ACC112 (cell line): Measurements from ENCODE around the gene CCL13.
A peak's percentile ranks its signal among the peaks of the same experiment; 100 is the strongest.

Source experiments
- H2AFZ ChIP-seq: fragments of 200-600 bp; sonication (generic); one replicate; pipeline ENCODE4 v1.6.0; 2017; ENCODE audit warnings: antibody characterized with exemption, low read length; ENCODE audit not compliant: unreplicated experiment
- H3K27ac ChIP-seq: fragments of 200-600 bp; sonication (generic); 2 replicates; pipeline ENCODE4 v1.5.1; 2014; ENCODE audit warnings: low read depth, mild to moderate bottlenecking, antibody characterized with exemption, low read length, moderate library complexity
- H3K27me3 ChIP-seq: fragments of 200-600 bp; sonication (generic); 2 replicates; pipeline ENCODE4 v1.6.1; 2014; ENCODE audit warnings: mild to moderate bottlenecking, antibody characterized with exemption, low read length, moderate library complexity, mixed read lengths; ENCODE audit not compliant: insufficient read depth
- H3K36me3 ChIP-seq: fragments of 200-600 bp; sonication (generic); 2 replicates; pipeline ENCODE4 v1.6.1; 2016; ENCODE audit warnings: mild to moderate bottlenecking, antibody characterized with exemption, low read length, moderate library complexity, mixed read lengths; ENCODE audit not compliant: insufficient read depth
- H3K4me1 ChIP-seq: fragments of 200-600 bp; sonication (generic); one replicate; pipeline ENCODE4 v1.6.1; 2016; ENCODE audit warnings: low read length, mixed read lengths; ENCODE audit not compliant: insufficient read depth, unreplicated experiment, control insufficient read depth
- H3K4me3 ChIP-seq: fragments of 200-600 bp; sonication (generic); 2 replicates; pipeline ENCODE4 v1.5.1; 2014; ENCODE audit warnings: mild to moderate bottlenecking, low read depth, low read length
- H3K79me2 ChIP-seq: fragments of 200-600 bp; sonication (generic); one replicate; pipeline ENCODE4 v1.6.0; 2016; ENCODE audit warnings: low read length; ENCODE audit not compliant: control insufficient read depth, unreplicated experiment, insufficient read depth

Gene CCL13

DNA sequence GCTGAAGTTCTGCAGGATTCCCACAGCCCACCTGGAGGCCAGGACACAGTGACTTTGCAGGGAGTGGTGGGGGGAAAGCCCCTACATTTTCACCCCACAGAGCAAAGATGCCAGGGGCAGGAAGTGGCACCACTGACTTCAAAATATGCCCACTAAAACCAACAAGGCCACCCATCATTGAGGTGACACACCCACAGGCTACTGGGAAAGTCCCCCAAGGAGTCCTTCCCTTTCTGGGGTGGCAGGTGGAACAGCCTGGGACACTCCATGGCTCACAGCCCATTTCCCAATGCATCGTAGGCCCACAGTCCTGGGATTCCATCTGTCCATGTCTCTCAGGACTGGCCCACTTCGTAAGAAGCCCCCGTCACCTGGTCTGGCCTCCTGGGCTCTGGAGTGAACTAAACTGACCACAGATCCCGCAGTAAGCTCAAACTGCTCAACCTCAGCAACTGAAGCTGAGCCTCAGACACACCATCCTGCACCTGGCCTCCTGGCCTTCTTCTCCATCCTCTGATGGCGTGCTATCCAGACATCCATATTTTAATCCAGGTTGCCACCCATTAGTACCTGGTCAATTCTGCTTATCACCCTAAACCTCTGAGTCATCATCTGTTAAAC lies 14.2 kb downstream of the CCL13 start:
- H3K79me2 ChIP-seq: no peaks in the 10 kb centered on the region
- no peak overlapping the region for H2AFZ ChIP-seq
- H3K36me3 ChIP-seq: no peaks in the 10 kb centered on the region
- no peak overlapping the region for H3K27ac ChIP-seq
- H3K4me3 ChIP-seq: no peak overlapping the region
- no peaks in the 10 kb centered on the region for H3K4me1 ChIP-seq
- H3K27me3 ChIP-seq: peaks cover 24% of the 10 kb centered on the region

GRCh38 chr17:34370997-34371395 lies 14.7 kb downstream of the CCL13 start:
- no peak overlapping the region for H3K27ac ChIP-seq
- no peaks in the 10 kb centered on the region for H3K36me3 ChIP-seq
- peaks cover 21% of the 10 kb centered on the region for H3K27me3 ChIP-seq
- no peaks in the 10 kb centered on the region for H3K79me2 ChIP-seq
- no peak overlapping the region for H3K4me3 ChIP-seq
- H2AFZ ChIP-seq: no peak overlapping the region
- no peaks in the 10 kb centered on the region for H3K4me1 ChIP-seq

- Histone ChIP-seq H3K79me2 (no peaks in the 10 kb centered on the region), H3K27me3 (peaks cover 16% of the 10 kb centered on the region), H3K4me3 (no peak overlapping the region), H2AFZ (no peak overlapping the region), H3K27ac (no peak overlapping the region), H3K36me3 (no peaks in the 10 kb centered on the region), H3K4me1 (no peaks in the 10 kb centered on the region)
Observed at GRCh38 chr17:34371405-34372100, 15.3 kb downstream of the CCL13 start.

- peaks cover 6% of the 10 kb centered on the region for H3K4me1 ChIP-seq
- no peak overlapping the region for H3K27ac ChIP-seq
- no peaks in the 10 kb centered on the region; the same call in 1 of the 2 replicates for H3K27me3 ChIP-seq
Observed at GRCh38 chr17:34374457-34374856, 18.2 kb downstream of the CCL13 start.

GRCh38 chr17:34375426-34375997 lies 19.2 kb downstream of the CCL13 start:
- Histone ChIP-seq H3K27ac (no peak overlapping the region), H3K4me3 (no peak overlapping the region), H3K27me3 (no peaks in the 10 kb centered on the region), H2AFZ (no peak overlapping the region), H3K36me3 (no peaks in the 10 kb centered on the region), H3K4me1 (peaks cover 6% of the 10 kb centered on the region), H3K79me2 (no peaks in the 10 kb centered on the region)

More at GRCh38 chr17:34374457-34374856, 18.2 kb downstream of the CCL13 start:
- no peaks in the 10 kb centered on the region for H3K79me2 ChIP-seq
- H3K4me3 ChIP-seq: no peak overlapping the region
- H3K36me3 ChIP-seq: no peaks in the 10 kb centered on the region
- no peak overlapping the region for H2AFZ ChIP-seq

- no peak overlapping the region for H3K27ac ChIP-seq
Observed at GRCh38 chr17:34377078-34377823, 21.0 kb downstream of the CCL13 start.

GRCh38 chr17:34378664-34379101 lies 22.4 kb downstream of the CCL13 start:
- Histone ChIP-seq H3K4me1 (peaks cover 17% of the 10 kb centered on the region), H3K79me2 (no peaks in the 10 kb centered on the region), H2AFZ (peak overlapping the region; percentile 51), H3K36me3 (no peaks in the 10 kb centered on the region), H3K27ac (no peak overlapping the region), H3K4me3 (peak overlapping the region; percentile 62), H3K27me3 (no peaks in the 10 kb centered on the region)

More at GRCh38 chr17:34377078-34377823, 21.0 kb downstream of the CCL13 start:
- H3K4me3 ChIP-seq: no peak overlapping the region
- no peaks in the 10 kb centered on the region for H3K36me3 ChIP-seq
- H3K4me1 ChIP-seq: peaks cover 7% of the 10 kb centered on the region
- H2AFZ ChIP-seq: no peak overlapping the region
- H3K79me2 ChIP-seq: no peaks in the 10 kb centered on the region
- no peaks in the 10 kb centered on the region for H3K27me3 ChIP-seq

DNA sequence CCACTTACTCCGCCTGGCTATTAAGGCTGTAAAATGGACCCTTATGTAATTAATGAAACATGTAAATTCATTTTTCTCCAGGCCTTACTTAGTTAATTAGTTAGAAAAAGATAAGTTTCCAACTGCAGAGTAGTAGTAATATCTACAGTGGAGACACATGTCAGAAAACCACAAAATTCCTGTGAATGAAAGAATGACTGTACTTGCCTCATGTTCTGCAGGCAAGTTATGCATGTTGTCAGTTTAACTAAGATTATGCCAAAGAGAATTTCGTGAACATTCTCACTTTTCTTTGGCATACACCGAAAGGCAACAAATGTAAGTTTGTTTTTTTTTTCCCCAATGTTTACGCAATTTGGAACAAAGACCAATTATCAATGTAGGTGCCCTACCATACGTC lies 23.6 kb downstream of the CCL13 start:
- Histone ChIP-seq H2AFZ (no peak overlapping the region), H3K4me1 (peaks cover 17% of the 10 kb centered on the region), H3K79me2 (no peaks in the 10 kb centered on the region)

GRCh38 chr17:34382621-34383124 lies 26.4 kb downstream of the CCL13 start:
- no peaks in the 10 kb centered on the region for H3K79me2 ChIP-seq
- peaks cover 30% of the 10 kb centered on the region for H3K4me1 ChIP-seq
- H3K4me3 ChIP-seq: 0 out of 2 replicates have a peak overlapping the region, but pooled peaks have one; percentile 0
- no peak overlapping the region for H2AFZ ChIP-seq
- H3K27ac ChIP-seq: no peak overlapping the region
- H3K27me3 ChIP-seq: no peaks in the 10 kb centered on the region; the same call in 1 of the 2 replicates
- no peaks in the 10 kb centered on the region for H3K36me3 ChIP-seq

More for the DNA sequence above, 23.6 kb downstream of the CCL13 start:
- Histone ChIP-seq H3K27ac (no peak overlapping the region), H3K4me3 (no peak overlapping the region), H3K36me3 (no peaks in the 10 kb centered on the region), H3K27me3 (no peaks in the 10 kb centered on the region; the same call in 1 of the 2 replicates)

DNA sequence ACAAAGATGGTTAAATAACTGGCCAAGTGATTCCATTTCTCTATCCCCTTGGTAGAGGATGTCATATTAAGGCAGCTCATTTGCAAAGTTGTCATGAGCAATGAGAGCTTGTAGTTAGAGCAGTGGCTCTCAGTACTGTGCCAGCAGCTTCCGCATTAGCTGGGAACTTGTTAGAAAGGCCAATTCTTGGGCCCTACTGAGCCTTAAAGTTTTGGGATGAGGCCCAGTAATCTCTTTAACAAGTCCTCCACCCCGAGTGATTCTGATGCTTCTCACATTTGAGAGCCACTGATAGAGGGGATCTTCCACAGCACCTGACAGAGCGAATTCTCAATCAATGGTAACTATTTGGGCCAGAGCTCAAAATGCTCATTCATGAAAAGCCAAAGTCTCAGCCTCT lies 26.9 kb downstream of the CCL13 start:
- H2AFZ ChIP-seq: no peak overlapping the region
- H3K36me3 ChIP-seq: no peaks in the 10 kb centered on the region
- peaks cover 29% of the 10 kb centered on the region for H3K4me1 ChIP-seq
- H3K79me2 ChIP-seq: no peaks in the 10 kb centered on the region
- no peak overlapping the region for H3K4me3 ChIP-seq
- no peak overlapping the region for H3K27ac ChIP-seq
- H3K27me3 ChIP-seq: no peaks in the 10 kb centered on the region; the same call in 1 of the 2 replicates
